BJ (cell line): ENCODE data around the gene SLC24A4. TPM values are rescaled to one million over a fixed set of nuclear protein-coding genes. Genes with fewer than 3 reads are reported as not detected.
A peak's percentile ranks its signal among the peaks of the same experiment; 100 is the strongest.

ENCODE experiments used
- CTCF ChIA-PET: fragments of 350-600 bp; formaldehyde crosslinking; extraction: SDS; loops from one replicate; lab custom pipeline; 2021; ENCODE audit warnings: antibody characterized with exemption, inconsistent platforms; lab: Yijun Ruan, JAX
- POLR2A ChIA-PET: fragments of 300-600 bp; sonication (Branson Sonifier 250); formaldehyde crosslinking; extraction: SDS; loops from one replicate; lab custom pipeline; 2021; ENCODE audit warnings: antibody characterized with exemption; lab: Charles Lee
- DNase-seq: peaks from one replicate; pipeline ENCODE4 v3.0.0-alpha.2; 2011; ENCODE audit warnings: low read depth
- H3K27me3 ChIP-seq: 2 replicates; pipeline ENCODE4 v1.6.0; 2011; ENCODE audit warnings: low read length; ENCODE audit not compliant: control insufficient read depth, insufficient read depth
- H3K36me3 ChIP-seq: 2 replicates; pipeline ENCODE4 v1.5.1; 2011; ENCODE audit warnings: low read length; ENCODE audit not compliant: control insufficient read depth, insufficient read depth
- H3K4me3 ChIP-seq: 2 replicates; pipeline ENCODE4 v1.5.1; 2011; ENCODE audit warnings: low read depth, mild to moderate bottlenecking, control low read depth, low read length
- polyA plus RNA-seq: library from polyadenylated mRNA; depleted of rRNA; stranded (reverse); fragments of >200 nt; gene quantifications from 2 replicates; pipeline ENCODE4 v1.2.3, GENCODE V29; 2011
- TF ChIP-seq, protein P1 (sequence below): IDR thresholded peaks from 2 replicates; pipeline ENCODE4 v1.5.1; 2011; ENCODE audit warnings: low read depth, mild to moderate bottlenecking, control low read depth, inconsistent platforms, low read length, moderate library complexity; ENCODE audit not compliant: insufficient read depth

SLC24A4 gene
- polyA plus RNA-seq, 1 experiment: not detected

DNA sequence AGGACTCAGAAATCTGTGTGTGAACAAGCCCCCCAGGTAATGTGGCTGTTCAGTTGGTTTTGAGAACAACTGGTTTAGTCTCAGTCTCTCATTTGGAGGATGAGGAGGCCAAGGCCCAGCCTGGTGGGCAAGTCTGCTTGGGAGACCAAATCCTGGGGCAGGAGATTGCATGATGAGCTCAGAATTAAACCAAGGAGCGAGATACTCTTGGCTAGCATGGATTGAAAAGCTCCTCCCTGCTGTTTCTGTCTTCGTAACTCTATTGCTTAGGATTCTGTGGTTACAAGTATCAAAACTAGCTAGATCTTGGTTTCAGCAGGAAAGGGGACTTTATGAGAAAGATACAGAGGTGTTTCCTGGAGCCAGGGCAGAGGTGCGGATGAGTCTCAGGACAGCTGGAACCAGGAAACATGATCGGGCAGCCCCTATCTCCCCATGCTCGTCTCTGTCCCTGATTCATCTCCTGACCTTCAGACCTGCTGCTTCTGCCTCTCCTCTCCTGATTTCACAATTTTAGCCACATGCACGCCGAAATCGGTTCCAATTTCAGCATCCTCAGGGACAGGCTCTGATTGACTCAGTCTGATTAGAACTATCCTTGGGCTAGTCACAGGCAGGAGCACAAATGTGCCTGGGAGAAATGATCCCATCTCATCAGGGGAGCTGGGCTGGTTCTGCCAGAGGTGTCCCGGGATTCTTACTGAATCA is 150.4 kb downstream of the SLC24A4 start:
- Histone ChIP-seq H3K4me3 (no peak overlapping the region), H3K36me3 (no peaks in the 10 kb centered on the region), H3K27me3 (no peaks in the 10 kb centered on the region)
- TF ChIP-seq, protein P1, sequence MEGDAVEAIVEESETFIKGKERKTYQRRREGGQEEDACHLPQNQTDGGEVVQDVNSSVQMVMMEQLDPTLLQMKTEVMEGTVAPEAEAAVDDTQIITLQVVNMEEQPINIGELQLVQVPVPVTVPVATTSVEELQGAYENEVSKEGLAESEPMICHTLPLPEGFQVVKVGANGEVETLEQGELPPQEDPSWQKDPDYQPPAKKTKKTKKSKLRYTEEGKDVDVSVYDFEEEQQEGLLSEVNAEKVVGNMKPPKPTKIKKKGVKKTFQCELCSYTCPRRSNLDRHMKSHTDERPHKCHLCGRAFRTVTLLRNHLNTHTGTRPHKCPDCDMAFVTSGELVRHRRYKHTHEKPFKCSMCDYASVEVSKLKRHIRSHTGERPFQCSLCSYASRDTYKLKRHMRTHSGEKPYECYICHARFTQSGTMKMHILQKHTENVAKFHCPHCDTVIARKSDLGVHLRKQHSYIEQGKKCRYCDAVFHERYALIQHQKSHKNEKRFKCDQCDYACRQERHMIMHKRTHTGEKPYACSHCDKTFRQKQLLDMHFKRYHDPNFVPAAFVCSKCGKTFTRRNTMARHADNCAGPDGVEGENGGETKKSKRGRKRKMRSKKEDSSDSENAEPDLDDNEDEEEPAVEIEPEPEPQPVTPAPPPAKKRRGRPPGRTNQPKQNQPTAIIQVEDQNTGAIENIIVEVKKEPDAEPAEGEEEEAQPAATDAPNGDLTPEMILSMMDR: no peak
- ChIA-PET CTCF (interaction anchor here (0.9 to 1.5 kb wide), 5 partner anchors 8 to 336 kb away, joined by 3 to 4 read pairs (median 3); no protein-coding TSS in a partner anchor), POLR2A (interaction anchor here (0.5 kb wide), 1 partner anchor 11 kb away, joined by 3 read pairs; no protein-coding TSS in a partner anchor)
- peak; percentile 48 for DNase-seq

GRCh38 chr14:92473969-92474535 is 151.1 kb downstream of the SLC24A4 start:
- H3K27me3 ChIP-seq: no peaks in the 10 kb centered on the region
- TF ChIP-seq, protein P1: no peak
- no peak for DNase-seq
- H3K36me3 ChIP-seq: no peaks in the 10 kb centered on the region
- no peak overlapping the region for H3K4me3 ChIP-seq
- ChIA-PET CTCF (interaction anchor here (0.7 to 1.5 kb wide), 6 partner anchors 9 to 336 kb away, joined by 3 to 4 read pairs (median 3); no protein-coding TSS in a partner anchor), POLR2A (interaction anchor here (0.5 kb wide), 1 partner anchor 10 kb away, joined by 3 read pairs; no protein-coding TSS in a partner anchor)

DNA sequence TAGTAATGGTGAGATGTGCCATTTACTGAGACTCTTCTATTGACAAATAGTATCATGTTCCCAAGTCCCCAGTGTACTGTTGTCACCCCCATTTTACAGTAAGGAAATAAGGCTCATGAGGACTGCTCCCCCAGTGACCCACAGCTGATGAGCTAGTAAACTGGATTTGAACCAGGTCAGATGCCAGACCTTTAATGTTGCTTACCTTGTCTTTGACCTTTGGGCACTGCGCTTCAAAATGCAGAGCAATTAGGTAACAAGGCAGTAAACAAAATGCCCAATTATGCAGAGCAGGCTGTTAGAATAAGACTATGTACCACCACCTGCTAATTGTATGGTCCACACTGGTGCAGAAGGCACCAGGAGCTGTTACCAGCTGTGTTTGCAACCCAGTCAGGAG is 152.1 kb downstream of the SLC24A4 start:
- Histone ChIP-seq H3K27me3 (no peaks in the 10 kb centered on the region), H3K4me3 (no peak overlapping the region), H3K36me3 (no peaks in the 10 kb centered on the region)
- no peak for DNase-seq
- TF ChIP-seq, protein P1: no peak
- ChIA-PET CTCF (interaction anchor here (0.7 kb wide), 1 partner anchor 8 kb away, joined by 3 read pairs; no protein-coding TSS in a partner anchor), POLR2A (no interaction called here)

DNA sequence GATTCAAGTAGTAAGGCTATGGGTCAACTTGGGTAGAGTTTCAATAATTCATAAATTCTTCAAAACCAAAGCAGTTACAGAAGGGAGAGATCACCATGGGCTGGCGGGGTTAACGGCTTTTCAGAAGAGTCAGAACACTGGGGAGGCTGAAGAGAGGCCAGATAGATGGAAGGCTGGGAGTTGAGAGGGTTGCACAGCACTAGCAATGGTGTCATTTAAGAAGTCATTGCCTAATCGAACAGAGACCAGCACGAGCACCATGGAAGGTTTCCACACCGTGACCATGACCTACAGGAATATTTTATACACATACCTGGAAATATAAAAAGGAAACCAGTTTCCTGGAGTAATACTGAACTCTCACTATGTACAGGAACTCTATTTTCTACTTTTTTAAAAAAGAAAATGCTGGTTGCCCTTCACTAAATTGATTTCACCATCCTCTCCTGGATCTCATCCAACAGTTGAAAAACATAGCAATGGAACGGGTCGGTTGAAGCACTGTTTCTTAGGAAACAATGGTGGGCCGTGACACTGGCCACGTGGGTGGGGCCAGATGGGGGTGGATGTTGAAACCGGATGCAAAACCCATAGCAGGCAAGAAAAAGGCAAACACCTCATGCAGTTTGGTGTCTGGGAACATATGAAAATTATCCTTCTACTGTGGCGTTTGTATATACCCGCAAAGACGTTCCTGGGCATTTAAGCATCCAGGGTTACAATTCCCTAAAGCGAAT is 152.7 kb downstream of the SLC24A4 start:
- Histone ChIP-seq H3K36me3 (no peaks in the 10 kb centered on the region), H3K27me3 (no peaks in the 10 kb centered on the region), H3K4me3 (no peak overlapping the region)
- POLR2A ChIA-PET: no interaction called here
- DNase-seq: no peak
- CTCF ChIA-PET: interaction anchor here (0.7 kb wide), 1 partner anchor 54 kb away, joined by 3 read pairs; no protein-coding TSS in a partner anchor
- TF ChIP-seq, protein P1: no peak
